HG02588 (cell line): ENCODE results near the gene ZKSCAN5.
"Not testable (repeated sequence)": the region's sequence is repeated elsewhere in the genome, so short reads cannot be mapped to it uniquely, and the experiment has no call there.

ENCODE experiments used
- ATAC-seq: cut with Tn5 transposase; IDR thresholded peaks from one replicate; pipeline ENCODE4 v1.9.1; 2021; ENCODE audit warnings: mild to moderate bottlenecking, moderate library complexity; ENCODE audit not compliant: unreplicated experiment

The ZKSCAN5 gene

GRCh38 chr7:99551767-99552463 is 47.5 kb downstream of the ZKSCAN5 start, which contains the start of gene FAM200A:
TSS of gene FAM200A (minus strand) at chr7:99552114. CDS start at chr7:99548407, 3,707 bp downstream.
- ATAC-seq, result peak; percentile 98

GRCh38 chr7:99553039-99553438 is 48.6 kb downstream of the ZKSCAN5 start:
- no peak for ATAC-seq

GRCh38 chr7:99554939-99555338 is 50.5 kb downstream of the ZKSCAN5 start:
- no peak for ATAC-seq

GRCh38 chr7:99557196-99557607 is 52.7 kb downstream of the ZKSCAN5 start:
- ATAC-seq, result no peak

- peak; percentile 55 for ATAC-seq
Observed at GRCh38 chr7:99557940-99558305, 53.5 kb downstream of the ZKSCAN5 start.

GRCh38 chr7:99558306-99559174 is 54.1 kb downstream of the ZKSCAN5 start, which contains the start of gene ZNF655:
TSS of gene ZNF655 (plus strand) at chr7:99558642. CDS start at chr7:99560560, 1,918 bp downstream.
- peak; percentile 78 for ATAC-seq

- ATAC-seq, result no peak
Observed at GRCh38 chr7:99559175-99559915, 54.9 kb downstream of the ZKSCAN5 start.

GRCh38 chr7:99560834-99561736 is 56.6 kb downstream of the ZKSCAN5 start:
- no peak for ATAC-seq

- no peak for ATAC-seq
Observed at GRCh38 chr7:99561737-99562051, 57.2 kb downstream of the ZKSCAN5 start.

- no peak for ATAC-seq
Observed at GRCh38 chr7:99562114-99562784, 57.8 kb downstream of the ZKSCAN5 start.

- ATAC-seq, result no peak
Observed at GRCh38 chr7:99562832-99563231, 58.4 kb downstream of the ZKSCAN5 start.

GRCh38 chr7:99563650-99564049 is 59.2 kb downstream of the ZKSCAN5 start:
- no peak for ATAC-seq

GRCh38 chr7:99568770-99569169 is 64.3 kb downstream of the ZKSCAN5 start:
- ATAC-seq, result not testable (repeated sequence)

GRCh38 chr7:99571768-99572167 is 67.3 kb downstream of the ZKSCAN5 start:
- ATAC-seq, result no peak

- no peak for ATAC-seq
Observed at GRCh38 chr7:99573257-99573656, 68.8 kb downstream of the ZKSCAN5 start.

GRCh38 chr7:99576251-99576650 is 71.8 kb downstream of the ZKSCAN5 start:
- no peak for ATAC-seq

- no peak for ATAC-seq
Observed at GRCh38 chr7:99579281-99579955, 75.0 kb downstream of the ZKSCAN5 start.

- ATAC-seq, result no peak
Observed at GRCh38 chr7:99579956-99580777, 75.7 kb downstream of the ZKSCAN5 start.
